ENCODE results near the gene ADK. TPM values are rescaled to one million over a fixed set of nuclear protein-coding genes. Genes with fewer than 3 reads are reported as not detected.
A peak's percentile ranks its signal among the peaks of the same experiment; 100 is the strongest.
"Not testable (repeated sequence)": the region's sequence is repeated elsewhere in the genome, so short reads cannot be mapped to it uniquely, and the experiment has no call there.

Gene ADK
- total RNA-seq: 32.5 TPM

DNA sequence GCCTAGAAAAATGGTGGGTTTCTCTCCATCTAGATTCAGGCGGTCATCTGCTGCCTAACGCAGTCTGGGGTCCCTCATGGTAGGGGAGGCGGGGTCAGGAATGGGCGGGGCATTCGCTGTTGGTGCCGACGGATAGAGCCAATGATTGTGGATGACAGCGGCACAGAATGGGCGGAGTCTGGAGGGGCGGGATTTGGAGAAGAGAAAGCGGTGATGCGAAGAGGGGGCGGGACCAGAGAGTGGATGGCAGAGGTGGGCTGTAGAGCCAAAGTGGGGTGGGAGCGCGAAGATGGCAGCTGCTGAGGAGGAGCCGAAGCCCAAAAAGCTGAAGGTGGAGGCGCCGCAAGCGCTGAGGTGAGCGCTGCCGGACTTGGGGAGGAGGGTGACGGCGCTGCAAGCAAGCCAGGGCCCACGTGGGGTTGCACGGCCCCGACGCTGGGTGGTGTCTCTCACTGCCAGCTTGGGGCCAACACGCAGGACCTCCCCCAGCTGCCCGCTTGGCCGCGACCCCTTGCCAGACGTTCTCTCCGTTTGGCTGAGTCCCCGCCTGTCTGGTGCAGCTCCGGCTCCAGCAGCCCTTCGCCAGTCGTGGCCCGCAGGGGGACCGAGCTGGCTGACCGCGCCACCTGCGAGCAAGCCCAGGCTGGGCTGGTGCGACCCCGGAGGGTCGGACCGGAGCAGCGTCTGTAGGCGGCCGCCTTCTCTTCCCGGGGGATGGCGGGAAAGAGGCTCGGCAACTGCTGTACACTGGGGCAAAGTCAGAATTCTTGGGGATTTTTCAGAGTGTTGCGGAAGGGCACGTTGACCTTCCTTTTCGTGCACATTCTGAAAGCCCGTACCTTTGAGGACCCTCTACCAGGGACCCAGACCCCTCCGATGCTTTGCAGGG, at the start of gene ADK:
TSS of gene ADK (plus strand) at position 232 of the 889 bp plus-strand sequence. CDS start at position 290, 58 bp downstream.
- intact Hi-C loops (cut with DNase I): no loop called here
- ATAC-seq (peak; percentile 99), DNase-seq (ENCODE audit: low spot score) (peak; percentile 100)

DNA sequence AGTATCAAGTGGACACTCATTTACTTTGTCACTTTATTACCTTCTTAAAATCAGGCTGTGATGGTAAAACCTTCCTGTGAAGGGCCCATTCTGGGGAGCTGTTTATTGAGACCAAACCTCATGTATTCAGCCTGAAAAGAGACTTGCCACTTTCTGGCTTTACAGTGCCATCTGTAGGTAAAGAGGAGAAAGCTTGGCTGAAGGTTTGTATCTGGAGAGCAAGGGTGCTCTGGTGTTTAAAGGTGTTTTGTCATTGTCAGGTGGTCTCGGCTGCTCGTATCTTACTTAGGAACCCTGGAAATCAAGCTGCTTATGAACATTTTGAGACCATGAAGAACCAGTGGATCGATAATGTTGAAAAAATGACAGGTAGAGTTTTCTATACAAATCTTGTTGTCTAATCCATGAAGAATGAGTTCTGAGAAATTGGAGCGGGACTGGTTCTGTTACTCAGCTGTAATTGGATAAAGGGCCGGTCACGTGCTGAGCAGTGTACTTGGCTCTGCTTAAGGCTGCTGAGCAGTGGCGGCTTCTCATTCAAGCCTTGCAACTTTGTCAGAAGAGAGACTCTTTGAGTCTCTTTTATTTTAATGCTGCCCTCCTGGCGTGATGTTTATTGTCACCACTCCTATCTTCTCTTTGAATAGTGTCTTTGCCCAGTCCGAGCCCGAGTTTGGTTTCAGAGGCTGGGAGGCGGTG, 47.3 kb upstream of the ADK start:
- intact Hi-C loops (cut with DNase I): no loop called here
- no peak for ATAC-seq
- DNase-seq (ENCODE audit: low spot score): no peak

DNA sequence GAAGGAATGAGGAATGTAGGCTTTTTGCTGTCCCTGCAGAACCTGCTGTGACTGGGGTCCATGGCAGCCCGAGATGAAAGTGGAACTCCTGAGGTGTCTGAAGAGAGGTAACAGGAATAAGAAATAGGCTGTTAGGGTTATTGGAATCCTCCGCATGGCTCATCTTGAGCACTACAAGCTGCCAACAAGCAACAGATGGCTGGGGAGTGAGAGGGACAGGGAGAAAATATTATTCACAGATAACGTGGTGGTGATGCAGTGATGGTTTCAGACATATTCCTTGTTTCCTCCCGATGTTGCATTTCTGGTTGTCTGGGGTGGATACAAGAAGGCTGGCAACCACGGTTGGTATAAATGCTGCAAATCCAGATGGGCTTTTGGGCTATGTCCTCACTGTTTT, 46.5 kb upstream of the ADK start:
- intact Hi-C loops (cut with DNase I): no loop called here
- ATAC-seq (no peak), DNase-seq (ENCODE audit: low spot score) (no peak)

DNA sequence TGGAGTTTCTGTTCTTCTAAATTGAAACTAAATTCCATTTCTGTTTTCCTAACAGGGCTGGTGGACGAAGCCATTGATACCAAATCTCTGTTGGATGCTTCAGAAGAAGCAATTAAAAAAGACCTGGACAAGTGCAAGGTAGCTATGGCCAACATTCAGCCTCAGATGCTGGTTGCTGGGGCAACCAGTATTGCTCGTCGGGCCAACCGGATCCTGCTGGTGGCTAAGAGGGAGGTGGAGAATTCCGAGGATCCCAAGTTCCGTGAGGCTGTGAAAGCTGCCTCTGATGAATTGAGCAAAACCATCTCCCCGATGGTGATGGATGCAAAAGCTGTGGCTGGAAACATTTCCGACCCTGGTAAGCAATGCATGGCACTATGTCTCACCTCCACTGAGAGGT, 46.0 kb upstream of the ADK start:
- ATAC-seq (no peak), DNase-seq (ENCODE audit: low spot score) (no peak)
- intact Hi-C loops (cut with DNase I): no loop called here

DNA sequence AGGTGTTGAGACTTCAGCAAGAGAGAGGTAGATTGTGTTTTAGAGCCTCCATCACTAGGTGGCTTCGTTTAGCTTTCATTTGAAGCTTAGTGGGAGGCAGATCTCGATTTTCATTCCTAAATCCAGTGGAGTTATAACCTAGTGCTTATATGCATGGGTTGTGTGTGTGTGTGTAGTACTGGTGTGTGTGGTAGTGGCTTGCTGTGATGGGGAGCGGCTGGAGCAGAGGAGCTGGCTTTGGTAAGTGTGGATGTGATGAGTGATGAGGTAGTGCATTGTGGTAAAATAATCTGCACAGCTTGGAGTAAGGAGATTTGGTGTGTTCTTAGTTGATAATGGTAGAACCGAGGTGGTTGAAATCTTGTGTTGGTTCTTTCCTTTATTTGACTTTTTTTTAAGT, 43.6 kb upstream of the ADK start:
- ATAC-seq (no peak), DNase-seq (ENCODE audit: low spot score) (no peak)
- intact Hi-C loops (cut with DNase I): no loop called here

DNA sequence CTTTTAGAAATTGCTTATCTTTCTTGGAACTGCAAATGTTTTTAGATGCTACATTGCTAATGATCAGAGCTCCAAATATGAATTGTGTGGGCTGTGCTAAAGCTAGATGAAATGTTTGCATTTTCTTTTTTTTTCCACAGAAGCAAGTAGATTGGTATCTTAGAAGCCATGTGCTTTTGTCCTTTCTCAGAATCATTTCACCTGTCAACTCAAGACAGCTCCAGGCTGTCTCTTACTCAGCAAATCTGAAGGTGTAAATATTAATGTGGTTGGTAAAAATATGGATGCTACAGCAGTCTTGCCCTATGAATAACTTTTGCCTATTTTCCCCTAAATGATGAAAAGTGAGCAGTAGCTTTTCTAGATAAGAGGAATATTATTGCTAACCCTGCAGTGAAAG, 41.6 kb upstream of the ADK start:
- no peak for ATAC-seq
- DNase-seq (ENCODE audit: low spot score): no peak
- intact Hi-C loops (cut with DNase I): no loop called here

DNA sequence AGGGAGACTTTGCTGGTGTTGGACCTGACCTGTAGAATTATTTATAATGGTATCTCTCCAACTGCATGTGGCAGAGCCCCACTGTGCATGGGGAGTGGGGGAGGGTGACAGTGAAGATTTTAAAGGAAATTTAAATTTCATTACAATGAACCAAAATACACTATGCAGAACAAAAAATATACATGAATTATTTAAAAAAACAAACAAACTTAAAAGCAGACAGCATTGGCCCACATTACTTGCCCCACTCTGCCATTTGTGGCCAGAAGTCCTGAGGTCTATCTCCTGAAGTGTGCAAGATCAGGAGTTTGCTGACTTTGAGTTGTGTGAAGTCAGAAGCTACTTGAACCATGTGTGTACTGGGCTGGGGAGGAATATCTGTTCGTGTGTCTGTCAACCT, 40.9 kb upstream of the ADK start:
- intact Hi-C loops (cut with DNase I): no loop called here
- no peak for ATAC-seq

DNA sequence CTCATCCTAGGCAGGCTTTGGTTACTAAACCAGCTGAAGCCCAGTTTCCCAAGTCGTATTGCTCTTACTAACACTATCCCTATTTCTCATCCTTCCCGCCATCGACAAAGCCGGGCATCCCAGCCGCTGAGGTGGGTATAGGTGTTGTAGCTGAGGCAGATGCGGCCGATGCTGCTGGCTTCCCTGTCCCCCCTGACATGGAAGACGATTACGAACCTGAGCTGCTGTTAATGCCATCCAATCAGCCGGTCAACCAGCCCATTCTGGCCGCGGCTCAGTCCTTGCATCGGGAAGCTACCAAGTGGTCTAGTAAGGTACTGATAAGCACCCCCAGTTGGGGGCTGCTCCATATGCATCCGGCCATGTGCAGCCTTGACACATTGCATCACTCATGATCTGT, 39.2 kb upstream of the ADK start:
- intact Hi-C loops (cut with DNase I): no loop called here
- ATAC-seq: no peak
- no peak for DNase-seq (ENCODE audit: low spot score)

More for the DNA sequence above, 40.9 kb upstream of the ADK start:
- no peak for DNase-seq (ENCODE audit: low spot score)

DNA sequence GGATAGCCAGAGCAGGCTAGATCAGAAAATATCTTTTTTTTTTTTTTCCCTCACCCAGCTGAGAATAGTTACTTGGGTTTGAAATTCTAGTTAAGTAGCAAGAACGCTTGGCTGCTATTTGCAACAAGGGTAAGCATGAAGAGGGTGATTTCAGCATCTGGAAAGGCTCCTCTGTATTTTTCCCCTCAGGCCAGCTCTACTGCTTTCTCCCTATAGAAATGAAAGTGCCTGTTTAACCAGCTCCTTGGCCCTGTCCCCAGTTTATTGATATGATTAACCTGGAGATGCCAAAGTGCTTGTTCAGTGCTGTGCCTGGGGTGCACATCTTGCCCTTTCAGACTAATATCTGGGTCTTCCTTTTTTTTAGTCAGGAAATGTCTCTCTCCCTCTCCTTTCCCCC, 37.5 kb upstream of the ADK start:
- ATAC-seq (peak; percentile 26), DNase-seq (ENCODE audit: low spot score) (no peak)
- intact Hi-C loops (cut with DNase I): no loop called here

DNA sequence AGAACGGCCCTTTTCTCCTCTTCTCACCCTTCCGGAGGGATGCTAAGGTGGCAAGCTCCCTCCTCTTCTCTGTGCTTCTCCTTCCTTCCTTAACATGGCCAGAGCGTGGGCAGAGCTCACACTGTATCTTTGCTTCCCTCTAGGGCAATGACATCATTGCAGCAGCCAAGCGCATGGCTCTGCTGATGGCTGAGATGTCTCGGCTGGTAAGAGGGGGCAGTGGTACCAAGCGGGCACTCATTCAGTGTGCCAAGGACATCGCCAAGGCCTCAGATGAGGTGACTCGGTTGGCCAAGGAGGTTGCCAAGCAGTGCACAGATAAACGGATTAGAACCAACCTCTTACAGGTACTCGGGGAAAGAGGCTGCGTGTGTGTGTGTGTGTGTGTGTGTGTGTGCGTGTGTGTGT, 37.0 kb upstream of the ADK start:
- DNase-seq (ENCODE audit: low spot score): no peak
- ATAC-seq: peak; percentile 60
- intact Hi-C loops (cut with DNase I): no loop called here

DNA sequence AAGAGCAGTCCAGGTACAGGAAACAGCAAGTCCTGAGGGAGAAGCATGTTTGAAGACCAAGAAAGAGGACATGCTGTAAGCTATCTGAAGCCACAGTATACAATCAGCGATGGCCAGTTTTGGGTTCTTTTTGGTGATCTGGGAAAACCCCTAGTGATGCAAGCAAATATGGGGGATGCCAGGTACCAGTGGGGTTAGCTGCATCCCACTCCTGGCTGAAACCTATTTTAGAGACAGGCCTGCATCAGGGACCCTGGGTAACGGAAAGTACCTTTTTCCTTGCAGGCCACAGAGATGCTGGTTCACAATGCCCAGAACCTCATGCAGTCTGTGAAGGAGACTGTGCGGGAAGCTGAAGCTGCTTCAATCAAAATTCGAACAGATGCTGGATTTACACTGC, 33.3 kb upstream of the ADK start:
- ATAC-seq (no peak), DNase-seq (ENCODE audit: low spot score) (no peak)
- intact Hi-C loops (cut with DNase I): no loop called here

DNA sequence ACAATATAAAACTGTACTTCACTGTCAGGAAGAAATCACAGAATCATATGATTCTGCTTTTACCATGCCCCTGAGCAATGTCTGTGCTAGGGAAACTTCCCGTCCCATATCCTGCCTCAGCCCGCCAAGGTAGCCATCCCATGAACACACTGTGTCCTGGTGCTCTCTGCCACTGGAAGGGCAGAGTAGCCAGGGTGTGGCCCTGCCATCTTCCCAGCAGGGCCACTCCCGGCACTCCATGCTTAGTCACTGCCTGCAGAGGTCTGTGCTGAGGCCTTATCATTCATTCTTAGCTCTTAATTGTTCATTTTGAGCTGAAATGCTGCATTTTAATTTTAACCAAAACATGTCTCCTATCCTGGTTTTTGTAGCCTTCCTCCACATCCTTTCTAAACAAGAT, 32.2 kb upstream of the ADK start:
- ATAC-seq (peak; percentile 21), DNase-seq (ENCODE audit: low spot score) (no peak)
- intact Hi-C loops (cut with DNase I): no loop called here

DNA sequence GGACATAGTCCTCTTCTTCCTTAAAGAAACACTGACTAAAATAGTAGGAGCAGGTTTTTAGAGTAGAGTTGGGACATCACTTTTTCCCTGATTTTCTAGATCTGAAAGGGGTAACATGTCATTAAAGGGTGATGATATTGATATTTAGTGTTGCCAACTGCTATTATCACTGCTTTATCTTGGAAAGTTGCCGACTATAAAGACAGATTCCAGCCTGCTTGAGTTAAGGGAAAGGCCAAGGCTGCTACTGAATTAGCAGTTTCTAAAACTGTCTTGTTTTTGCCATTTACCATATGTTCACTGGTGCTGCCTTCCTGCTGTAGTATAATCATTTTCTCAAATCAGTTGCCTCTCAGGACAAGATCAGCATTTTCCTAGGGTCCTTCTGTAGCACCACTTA, 30.1 kb upstream of the ADK start:
- no peak for DNase-seq (ENCODE audit: low spot score)
- peak; percentile 22 for ATAC-seq
- intact Hi-C loops (cut with DNase I): no loop called here

DNA sequence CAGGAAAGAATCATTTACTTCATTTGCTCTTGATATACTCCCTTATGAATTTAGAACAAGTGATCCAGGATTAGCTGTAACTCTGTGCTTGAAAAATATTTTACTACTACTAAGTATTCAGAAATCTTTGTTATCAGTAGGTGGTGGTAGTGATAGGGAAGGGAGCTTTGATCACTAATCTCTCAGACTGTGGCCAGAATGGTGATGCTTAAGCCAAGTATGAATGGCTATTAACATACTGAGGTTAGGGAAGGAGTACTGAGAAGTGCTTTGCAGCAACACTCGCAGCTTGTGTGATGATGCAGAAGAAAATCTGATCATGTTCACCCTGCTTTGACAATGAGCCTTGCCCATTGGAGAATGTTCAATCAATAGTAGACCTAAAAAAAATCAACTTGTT, 29.7 kb upstream of the ADK start:
- intact Hi-C loops (cut with DNase I): no loop called here
- DNase-seq (ENCODE audit: low spot score): no peak
- ATAC-seq: peak; percentile 14

DNA sequence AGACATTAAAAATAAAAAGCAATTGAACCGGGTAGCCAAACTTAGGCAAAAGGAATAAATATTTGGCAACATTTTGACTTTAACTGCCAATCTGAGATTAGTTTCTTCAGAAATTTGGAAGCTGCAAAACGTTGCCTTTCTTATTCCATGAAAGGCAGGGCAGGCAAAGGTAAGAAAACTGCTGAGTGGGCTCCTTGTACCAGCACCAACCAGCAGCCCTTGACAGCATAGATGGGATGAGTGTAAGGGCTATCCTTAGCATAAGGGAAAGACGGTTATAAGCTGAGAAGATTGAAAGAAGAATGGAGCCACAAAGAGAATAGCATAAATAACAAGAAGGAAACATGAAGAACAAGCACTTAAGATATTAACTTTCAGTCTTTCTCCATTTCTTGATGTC, 29.0 kb upstream of the ADK start:
- DNase-seq (ENCODE audit: low spot score) (no peak), ATAC-seq (no peak)
- intact Hi-C loops (cut with DNase I): no loop called here

DNA sequence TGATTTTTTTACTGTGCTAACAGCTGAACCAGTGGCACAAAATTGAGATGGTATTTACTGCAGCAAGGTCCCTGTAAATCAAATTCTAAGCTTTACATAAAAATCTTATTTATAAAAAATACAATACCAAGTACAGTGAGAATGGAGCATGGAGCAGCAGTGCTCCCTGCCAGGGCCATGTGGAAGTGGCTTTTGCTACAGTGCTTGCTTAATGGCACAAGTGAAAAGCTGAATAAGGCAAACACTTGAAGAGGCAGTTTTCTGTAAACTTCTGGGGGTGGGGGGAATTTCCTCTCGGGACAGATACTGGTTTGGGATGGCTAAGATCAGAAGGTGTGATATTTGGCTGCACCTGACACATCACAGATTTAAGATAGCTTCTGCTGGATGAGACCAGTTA, 27.9 kb upstream of the ADK start:
- intact Hi-C loops (cut with DNase I): no loop called here
- ATAC-seq (no peak), DNase-seq (ENCODE audit: low spot score) (no peak)

DNA sequence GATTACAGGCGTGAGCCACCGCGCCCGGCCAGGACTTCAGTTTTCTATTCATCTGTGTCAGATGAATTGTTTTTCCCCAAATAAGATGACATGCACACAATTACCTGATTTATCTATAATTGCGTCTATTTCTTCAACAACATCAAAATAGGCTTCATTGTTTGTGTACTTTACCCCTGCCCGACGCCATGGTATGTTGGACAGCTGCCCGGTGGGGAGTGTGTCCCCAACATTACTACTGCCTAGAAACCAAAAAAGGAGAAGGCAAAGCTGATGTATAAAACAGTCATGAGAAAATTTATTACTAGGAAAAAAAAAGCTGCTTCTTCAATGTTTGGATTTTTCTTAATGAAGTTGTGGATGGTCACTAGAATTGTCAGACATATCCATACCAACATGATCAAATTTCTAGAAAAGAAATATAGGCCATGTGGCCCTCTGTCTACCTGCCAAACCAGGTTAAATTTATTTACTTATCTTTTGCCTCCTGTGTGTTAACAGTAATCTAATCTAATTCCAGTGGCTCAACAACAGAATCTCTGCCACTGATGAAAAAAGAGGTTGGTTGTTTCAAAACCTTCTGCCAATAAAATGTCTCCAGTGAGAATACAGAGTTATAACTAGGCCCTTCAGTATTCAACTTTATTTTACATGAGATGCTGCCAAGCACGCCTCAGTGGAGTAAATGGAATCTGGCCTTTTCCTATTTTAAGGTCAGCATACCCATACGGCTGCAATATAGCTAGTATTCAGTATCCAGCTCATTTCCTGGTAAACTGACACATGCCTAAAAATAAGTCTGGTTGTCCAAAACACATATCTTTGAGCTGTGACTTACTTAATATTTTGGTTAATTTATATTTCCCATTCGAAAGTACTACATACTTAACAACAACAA, 16.8 kb upstream of the ADK start:
- intact Hi-C loops (cut with DNase I): no loop called here
- no peak for DNase-seq (ENCODE audit: low spot score)
- ATAC-seq: no peak

DNA sequence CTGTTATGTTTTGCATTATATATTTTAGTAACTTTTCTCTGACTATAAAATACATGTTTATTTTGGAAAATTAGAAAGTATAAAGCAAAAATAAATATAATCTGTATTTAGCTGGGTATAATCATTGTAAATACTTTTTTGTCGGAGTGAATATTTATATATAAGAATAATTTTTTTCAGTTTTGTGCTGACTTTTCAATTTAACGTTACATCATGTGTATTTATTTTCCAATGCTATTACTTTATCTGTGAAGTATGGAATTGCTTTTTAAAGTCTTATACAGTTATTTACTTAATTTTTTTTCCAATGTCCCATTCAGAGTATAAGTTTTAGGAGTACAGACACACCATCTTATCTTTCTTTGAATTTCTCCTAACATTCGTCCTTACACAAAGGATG, 15.6 kb upstream of the ADK start:
- DNase-seq (ENCODE audit: low spot score) (no peak), ATAC-seq (no peak)
- intact Hi-C loops (cut with DNase I): no loop called here

DNA sequence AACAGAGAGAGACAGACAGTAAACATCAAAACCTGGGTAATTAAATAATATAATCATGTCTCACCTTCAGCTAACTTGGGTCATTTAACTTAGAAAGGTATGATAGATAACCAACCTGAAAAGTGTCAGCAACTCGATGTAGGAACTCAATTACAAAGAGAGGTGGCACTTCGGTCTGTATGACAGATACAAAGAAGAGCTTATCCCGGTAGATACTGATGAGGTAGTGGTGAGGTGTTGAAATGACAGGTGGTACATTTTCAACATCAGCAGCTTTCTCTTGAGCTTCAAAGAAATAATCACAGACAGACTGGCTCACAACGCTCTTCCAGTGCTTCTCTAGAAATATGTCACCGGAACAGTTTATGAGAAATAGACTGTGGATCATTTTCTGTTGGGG, 13.0 kb upstream of the ADK start:
- intact Hi-C loops (cut with DNase I): no loop called here
- ATAC-seq (no peak), DNase-seq (ENCODE audit: low spot score) (no peak)

DNA sequence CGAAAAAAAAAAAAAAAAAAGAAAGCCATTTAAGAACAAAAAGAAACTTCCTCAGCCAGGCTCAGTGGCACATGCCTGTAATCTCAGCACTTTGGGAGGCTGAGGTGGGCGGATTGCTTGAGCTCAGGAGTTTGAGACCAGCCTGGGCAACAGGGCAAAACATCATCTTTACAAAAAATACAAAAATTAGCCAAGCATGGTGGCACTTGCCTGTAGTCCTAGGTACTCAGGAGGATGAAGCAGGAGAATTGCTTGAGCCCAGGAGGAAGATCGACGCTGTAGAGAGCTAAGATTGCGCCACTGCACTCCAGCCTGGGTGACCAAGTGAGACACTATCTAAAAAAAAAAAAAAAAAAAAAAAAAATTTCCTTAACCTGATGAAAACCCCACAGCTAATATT, 12.4 kb upstream of the ADK start:
- ATAC-seq; DNase-seq (ENCODE audit: low spot score); intact Hi-C loops (cut with DNase I): not testable (repeated sequence)

Measured in sciatic nerve (tissue), 2 donors.